GM21619 (cell line): Measurements from ENCODE around the gene YBEY.
A peak's percentile ranks its signal among the peaks of the same experiment; 100 is the strongest.
"Not testable (repeated sequence)": the region's sequence is repeated elsewhere in the genome, so short reads cannot be mapped to it uniquely, and the experiment has no call there.

Source experiments
- ATAC-seq: cut with Tn5 transposase; IDR thresholded peaks from one replicate; pipeline ENCODE4 v1.9.1; 2021; ENCODE audit not compliant: unreplicated experiment

The YBEY gene

GRCh38 chr21:46285761-46286647 lies at the start of gene YBEY:
Gene YBEY, plus strand, starts transcription at chr21:46286342. Its CDS starts 572 bp downstream, at chr21:46286914.
- peak; percentile 79 for ATAC-seq

- no peak for ATAC-seq
Observed at GRCh38 chr21:46237474-46237873, 48.7 kb upstream of the YBEY start.

GRCh38 chr21:46239817-46240325 lies 46.3 kb upstream of the YBEY start:
- ATAC-seq = no peak

GRCh38 chr21:46241577-46241976 lies 44.6 kb upstream of the YBEY start:
- not testable (repeated sequence) for ATAC-seq

GRCh38 chr21:46243325-46243724 lies 42.8 kb upstream of the YBEY start:
- ATAC-seq = no peak

DNA sequence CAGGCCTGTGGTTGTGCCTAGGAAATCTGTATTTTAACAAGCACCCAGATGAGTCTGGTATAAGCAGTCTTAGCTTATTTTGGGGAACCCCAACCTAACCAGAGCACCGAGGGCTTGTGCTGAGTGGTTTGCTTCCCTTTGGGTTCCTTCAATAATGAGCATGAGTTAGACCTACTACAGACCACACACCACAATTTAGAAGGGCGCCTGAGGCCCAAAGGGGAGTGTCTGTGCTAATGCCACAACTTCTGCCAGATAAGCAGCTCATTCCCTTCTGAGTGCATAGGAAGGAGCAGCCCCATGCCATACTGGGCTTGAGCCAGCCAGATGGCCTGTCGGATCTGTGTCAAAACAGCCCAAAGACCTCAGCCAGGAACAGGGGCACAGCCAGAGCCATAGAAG lies 42.2 kb upstream of the YBEY start:
- ATAC-seq = no peak

GRCh38 chr21:46244602-46245001 lies 41.5 kb upstream of the YBEY start:
- ATAC-seq = no peak

DNA sequence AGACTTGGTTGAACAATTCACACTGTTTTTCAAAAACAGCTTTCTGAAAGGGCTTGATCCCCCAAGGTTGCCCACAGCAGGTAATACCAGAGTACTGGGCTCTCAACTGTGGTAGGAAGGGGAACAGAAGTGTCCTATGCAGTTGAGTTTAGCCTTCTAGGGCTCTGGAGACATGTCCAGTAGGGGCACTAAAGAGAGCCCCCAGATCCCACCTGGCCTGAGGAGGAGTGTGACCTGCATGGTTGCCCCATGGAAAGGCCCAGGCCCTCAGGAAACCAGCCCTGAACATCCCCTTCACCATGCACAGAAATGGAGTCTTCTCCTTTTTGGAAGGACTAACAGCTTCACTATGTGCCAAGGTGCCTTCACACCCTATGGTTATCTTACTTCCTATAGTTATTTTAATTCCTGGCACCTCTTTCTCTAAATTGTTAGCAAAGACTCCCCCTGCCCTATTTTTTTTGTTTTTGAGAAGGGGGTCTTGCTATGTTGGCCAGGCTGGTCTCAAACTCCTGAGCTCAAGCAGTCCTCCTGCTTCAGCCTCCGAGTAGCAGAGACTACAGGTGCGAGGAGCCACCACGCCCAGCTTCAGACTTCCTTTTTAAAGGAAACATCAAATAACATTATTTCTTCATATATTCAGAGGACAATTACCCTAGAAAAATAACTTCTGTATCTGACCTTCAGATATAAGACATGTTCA lies 40.8 kb upstream of the YBEY start:
- no peak for ATAC-seq

- ATAC-seq = no peak
Observed at GRCh38 chr21:46246345-46246744, 39.8 kb upstream of the YBEY start.

DNA sequence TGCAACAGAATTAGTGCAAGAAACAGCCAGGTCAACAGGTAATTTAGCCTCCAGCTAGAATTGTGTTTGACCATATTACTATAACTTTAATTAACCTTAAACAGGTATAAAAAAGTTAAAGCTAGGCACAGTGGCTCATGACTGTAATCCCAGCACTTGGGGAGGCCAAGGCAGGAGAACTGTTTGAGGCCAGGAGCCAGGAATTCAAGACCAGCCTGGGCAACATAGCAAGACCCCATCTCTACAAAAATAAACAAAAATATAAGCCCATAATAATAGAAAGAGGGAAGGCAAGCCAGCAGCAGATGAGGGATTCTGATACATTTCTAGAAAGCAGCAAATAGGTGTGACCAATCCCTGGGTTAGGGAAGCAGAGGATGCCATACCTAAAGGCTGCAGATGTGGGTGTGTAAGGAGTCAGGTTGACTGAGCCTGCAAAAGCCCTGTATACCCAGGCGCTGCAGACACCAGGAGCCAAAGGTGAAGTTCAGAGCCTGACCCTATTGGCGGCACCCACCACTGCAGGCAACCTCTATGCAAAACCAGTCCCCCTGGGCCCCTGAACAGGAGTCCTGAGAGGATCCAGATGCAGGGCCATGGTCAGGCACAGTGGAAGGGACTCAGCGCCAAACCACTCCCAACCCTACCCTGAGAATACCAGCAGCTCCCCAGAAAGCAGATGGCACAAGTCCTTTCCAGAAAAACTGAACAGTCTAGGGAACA lies 38.3 kb upstream of the YBEY start:
- ATAC-seq = no peak

DNA sequence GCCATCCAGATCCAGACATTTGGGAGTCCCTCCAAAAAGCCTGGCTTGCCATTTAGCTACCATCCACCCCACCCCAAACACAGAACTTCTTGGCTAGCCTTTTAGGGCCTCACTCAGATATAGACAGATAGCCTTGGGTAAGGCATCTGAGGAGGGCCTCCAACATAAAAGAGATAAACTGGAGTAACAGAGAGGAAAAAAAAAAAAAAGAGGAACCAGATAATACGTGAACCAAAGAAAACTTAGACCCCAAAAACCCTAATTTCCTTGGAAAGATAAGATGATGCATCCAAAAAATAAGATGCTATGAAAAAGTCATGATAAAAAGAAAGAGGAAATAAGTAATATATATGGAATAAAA lies 37.7 kb upstream of the YBEY start:
- ATAC-seq = no peak

- ATAC-seq = no peak
Observed at GRCh38 chr21:46248827-46249226, 37.3 kb upstream of the YBEY start.

DNA sequence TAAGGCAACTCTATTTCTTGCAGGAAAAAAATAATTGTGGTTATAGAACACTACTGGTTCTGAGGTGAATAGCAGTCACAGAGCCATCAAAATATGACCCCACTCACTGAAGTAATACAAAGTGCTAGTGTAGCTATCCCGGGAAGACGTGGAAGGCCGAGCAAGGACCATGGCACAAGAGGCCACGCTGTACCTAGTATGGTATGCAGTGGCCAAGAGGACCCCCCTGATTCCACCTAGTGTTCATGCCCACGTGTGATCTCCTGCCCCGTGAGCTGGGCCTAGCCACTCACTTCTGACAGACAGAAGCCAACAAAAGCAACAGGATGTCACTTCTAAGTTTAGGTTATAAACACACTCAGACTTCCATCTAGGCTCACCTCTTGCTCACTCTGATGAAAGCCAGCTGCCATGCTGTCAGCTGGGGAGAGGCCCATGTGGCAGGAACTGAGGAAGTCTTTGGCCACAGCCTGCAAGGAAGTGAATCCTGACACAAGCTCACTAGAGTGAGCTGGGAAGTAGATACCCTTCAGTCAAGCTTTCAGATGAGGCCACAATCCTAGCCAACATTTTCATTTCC lies 35.9 kb upstream of the YBEY start:
- no peak for ATAC-seq

DNA sequence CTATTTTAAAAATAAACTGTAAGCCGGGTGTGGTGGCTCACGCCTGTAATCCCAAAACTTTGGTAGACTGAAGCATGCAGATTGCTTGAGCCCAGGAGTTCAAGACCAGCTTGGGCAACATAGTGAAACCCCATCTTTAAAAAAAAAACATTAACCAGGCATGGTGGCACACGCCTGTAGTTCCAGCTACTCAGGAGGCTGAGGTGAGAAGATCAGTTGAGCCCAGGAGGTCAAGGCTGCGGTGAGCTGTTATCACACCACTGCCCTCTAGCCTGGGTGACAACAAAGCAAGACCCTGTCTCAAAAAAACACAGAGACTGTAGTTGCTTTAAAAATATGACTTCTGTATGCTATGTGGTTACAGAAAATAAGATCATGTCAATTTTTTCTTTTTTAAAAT lies 33.3 kb upstream of the YBEY start:
- ATAC-seq = no peak

- ATAC-seq = peak; percentile 69
Observed at GRCh38 chr21:46253610-46254124, 32.5 kb upstream of the YBEY start.

DNA sequence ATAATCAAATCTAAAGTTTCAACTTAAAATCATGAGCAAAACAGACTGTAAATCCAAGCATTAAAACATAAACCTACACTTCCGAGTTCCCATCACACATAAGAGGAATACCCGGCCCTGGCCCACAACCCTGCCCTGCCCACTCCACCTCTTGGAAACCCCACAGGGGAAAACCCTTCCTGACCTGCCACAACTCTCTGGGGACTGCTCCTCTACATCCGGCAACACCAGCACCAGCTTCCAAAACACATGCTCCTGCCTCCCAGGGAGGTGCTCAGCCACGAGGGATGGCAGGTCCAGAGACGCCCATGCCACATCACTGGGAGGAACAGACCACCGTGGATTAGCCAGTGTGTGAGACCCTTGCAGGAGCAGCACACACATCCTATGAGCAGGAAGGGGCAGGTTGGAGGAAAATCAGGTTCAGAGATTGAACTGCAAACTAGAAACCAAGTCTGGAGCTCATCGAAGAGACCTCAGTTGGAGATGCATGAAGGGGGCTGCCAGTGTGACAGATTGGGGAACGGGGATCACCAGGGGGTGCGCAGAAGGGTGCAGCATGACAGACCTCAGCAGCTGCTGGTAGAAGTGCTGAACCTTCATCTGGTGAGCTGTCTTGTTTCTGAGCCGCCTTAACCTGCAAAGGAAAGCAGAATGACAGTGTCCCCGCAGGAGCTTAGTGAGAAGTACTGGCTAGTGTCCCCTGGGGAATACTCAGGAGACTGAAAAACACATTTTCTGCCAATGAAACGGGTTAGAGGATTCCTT lies 31.8 kb upstream of the YBEY start:
- ATAC-seq = no peak

DNA sequence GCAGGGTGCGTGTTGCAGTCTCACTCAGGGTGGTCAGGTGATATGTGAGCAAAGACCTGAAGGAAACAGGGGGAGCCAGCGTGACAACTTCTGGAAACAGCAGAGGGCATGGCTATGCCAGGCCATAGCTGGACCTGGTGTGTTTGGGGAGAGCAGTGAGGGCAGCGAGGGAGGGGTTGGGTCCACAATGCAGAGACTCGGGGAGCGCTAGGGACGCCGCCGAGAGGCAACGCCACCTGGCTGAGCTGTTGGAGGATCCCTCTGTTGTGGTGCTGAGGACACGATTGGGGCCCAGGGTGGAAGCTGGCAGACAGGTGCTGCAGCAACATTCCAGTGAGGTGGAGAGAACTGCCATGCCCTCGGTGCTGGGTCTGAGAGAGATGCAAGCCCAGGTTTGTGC lies 31.0 kb upstream of the YBEY start:
- ATAC-seq = no peak

DNA sequence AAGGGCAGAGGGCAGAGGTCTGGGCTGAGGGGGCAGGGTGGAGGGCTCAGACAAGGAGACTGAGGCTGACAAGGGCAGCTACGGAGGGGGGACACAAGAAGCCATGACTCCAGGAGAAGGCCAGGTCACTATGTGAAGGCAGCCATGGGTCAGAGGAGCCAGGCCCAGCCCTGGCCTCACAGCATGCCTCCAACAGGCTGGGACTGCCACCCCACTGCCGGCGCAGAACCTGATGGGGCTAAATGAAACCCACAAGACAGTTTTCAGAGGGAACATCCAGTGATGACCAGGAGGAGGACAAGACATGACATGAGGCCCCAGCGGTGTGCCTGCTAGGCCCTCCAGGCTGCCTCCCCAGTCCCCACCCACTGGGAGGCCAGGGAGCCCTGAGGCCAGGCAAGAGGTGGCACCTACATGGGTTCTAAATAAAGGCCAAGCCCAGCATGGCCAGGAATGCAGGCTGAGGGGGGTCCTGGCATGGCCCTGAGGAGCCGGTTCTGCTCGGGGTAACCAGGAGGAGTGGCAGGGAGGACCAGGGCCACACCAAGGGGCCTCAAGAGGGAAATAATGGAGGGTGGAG lies 30.3 kb upstream of the YBEY start:
- no peak for ATAC-seq

DNA sequence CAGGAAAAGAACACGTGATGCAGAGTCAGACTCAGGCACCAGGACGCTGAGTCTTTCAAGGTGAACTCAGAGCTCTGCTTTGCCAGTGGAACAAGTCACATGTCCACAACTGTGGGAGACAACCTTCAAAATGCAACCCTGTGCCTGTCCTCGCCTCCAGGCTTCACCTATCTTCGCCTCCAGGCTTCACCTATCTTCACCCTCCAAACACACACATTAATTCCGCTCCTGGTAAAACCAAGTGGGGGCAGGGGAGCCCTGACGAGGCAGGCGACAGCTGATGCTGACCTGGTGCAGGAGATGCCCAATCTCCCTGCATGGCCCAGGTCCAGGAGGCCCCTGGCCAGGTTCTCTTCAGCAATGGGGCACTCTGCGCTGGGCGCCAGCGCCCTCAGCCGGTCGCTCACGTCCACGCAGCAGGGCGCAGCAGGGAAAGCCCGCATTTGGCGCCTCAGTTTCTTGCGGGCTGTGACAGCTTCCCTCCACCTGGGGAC lies 29.6 kb upstream of the YBEY start:
- ATAC-seq = no peak
